Measurements from ENCODE around the gene EDIL3.
"Not testable (repeated sequence)": the region's sequence is repeated elsewhere in the genome, so short reads cannot be mapped to it uniquely, and the experiment has no call there.

Gene EDIL3

DNA sequence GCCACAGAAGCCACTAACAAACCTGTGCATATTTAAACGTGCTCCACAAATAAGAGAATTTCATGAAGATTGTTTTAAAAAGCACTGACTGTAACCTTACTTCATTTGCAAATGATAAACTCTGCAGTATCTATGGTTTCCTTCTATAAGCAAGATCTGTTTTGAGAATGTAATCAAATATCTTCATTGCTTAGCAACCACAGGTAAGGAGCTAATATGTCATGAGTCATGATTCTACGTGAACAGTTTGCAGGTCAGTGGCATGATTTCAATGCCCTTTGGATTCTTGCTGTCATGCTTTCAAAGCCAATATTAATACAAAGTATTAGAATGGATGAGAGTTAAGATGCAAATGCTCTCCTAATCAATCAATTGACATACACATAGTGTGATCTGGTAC lies 325.0 kb downstream of the EDIL3 start:
- DNase-seq (no peak), ATAC-seq (no peak)

DNA sequence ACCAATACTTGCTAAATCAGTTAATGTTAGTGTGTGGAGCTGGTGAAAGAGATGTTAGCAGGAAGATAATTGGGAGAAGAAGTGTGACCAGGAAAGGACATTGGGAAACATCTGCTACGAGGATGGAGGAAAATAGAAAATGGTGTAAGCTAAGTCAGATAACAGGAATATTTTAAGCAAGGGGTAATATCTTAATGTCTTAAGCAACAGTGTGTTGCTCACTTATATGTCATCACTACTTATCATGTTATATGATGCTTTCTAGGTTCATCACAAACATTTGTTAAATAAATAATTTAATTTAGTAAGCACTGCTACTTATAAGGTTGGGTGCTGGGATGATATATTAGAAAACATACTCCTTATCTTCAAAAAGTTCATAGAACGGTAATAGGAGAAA lies 326.1 kb downstream of the EDIL3 start:
- no peak for DNase-seq
- no peak for ATAC-seq

DNA sequence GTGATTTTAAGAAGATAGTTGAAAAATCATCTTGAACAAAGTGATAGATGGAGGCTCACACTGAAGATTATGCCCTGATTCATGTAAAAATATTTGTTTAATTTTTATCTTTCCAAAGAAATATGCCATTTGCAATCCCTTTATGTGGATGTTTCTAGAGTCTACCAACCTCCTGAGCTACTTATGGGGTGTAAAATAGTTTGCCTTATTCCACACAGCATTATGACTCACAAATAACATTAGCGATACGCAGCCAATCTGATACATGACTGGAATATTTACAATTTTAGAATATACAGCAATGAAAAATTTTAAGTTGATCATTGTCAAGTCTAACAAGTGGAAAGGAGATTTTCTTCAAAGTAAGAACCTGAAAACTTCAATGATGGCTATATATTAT lies 327.5 kb downstream of the EDIL3 start:
- ATAC-seq (no peak), DNase-seq (no peak)

DNA sequence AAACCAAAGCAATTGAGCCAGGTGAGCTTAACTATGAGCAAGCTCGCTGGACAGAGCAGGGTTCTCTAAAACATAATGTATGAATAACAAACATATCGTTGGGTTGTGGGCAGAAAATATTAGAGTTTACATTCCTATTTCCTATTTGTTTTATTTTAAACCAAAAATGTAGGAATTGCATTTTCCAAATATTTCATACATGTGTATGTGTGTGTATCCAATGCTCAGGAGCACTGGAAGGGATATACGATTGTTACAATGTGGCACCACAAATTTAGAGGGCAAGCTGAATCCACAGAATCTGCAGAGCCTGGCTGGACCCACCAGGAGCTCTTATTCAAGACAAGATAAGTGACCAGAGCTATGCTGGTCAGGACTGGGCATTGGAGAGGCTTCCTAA lies 338.7 kb downstream of the EDIL3 start:
- DNase-seq (no peak), ATAC-seq (no peak)

DNA sequence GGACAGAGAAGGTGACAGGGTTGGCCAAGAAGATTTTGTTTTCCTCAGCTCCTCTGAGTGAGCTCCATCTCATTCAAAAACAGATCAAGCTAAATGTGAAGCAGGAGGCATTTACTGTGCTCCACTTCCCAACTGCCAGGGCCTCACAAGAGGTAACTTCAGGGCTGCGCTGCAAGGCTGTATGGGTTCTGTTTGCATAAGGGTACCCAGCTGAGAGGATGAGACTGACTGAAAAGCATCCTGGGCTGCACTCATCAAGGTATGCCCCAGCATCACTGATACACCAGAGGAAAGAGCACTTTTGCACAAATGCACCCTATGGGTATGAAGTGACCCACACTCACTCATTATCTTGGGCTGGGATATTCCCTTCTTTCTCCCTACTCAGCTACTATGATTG lies 347.8 kb downstream of the EDIL3 start:
- ATAC-seq, result no peak
- no peak for DNase-seq

DNA sequence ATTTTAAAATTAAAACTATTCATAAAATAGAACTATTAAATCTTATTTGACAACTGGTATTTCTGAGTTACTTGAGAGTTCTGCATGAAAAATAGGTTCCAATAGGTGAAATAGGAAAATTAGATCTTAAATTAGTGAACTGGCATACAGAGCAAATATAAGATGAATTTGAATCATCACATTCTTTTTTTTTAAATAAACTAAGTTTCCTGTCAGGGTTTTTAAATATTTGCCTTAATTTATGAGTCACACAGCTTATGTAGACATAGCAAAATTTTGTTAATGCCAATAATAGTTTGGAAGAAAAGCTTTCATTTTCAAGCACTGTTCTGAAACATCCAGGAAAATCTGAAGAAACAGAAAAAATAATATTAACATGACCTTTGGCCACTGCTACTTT lies 352.4 kb downstream of the EDIL3 start:
- ATAC-seq (no peak), DNase-seq (no peak)

DNA sequence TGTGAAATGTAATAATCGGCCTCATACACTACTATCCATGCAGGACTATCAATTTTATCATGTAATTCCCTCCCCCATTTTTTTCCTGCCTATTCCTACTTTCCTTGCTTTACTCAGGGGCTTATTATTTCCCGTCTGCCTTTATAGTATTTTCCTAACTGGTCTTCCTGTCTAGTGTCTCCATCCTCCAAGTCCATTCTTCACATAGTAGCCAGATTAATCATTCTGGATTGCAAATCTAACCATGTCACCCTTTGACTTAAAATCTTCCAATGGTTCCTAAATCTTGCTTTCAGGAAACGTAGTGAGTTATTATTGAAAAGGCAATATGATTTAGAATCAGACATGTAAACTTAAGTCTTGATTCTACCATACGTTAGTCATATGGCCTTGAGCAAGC lies 356.6 kb downstream of the EDIL3 start:
- no peak for DNase-seq
- no peak for ATAC-seq

DNA sequence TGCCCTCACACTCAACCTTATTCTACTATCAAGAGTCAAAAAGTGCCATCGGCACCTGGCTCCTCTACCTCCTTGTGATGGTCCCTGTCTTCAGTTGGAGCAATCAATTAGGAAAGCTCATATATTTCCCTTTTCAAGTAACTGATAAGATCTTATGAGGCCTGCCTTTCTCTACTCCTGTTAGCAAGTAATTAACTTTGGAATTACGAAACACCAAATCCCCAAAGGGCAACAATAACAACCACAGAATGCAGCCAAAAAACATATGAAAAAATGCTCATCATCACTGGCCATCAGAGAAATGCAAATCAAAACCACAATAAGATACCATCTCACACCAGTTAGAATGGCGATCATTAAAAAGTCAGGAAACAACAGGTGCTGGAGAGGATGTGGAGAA lies 366.2 kb downstream of the EDIL3 start:
- not testable (repeated sequence) for ATAC-seq, DNase-seq

DNA sequence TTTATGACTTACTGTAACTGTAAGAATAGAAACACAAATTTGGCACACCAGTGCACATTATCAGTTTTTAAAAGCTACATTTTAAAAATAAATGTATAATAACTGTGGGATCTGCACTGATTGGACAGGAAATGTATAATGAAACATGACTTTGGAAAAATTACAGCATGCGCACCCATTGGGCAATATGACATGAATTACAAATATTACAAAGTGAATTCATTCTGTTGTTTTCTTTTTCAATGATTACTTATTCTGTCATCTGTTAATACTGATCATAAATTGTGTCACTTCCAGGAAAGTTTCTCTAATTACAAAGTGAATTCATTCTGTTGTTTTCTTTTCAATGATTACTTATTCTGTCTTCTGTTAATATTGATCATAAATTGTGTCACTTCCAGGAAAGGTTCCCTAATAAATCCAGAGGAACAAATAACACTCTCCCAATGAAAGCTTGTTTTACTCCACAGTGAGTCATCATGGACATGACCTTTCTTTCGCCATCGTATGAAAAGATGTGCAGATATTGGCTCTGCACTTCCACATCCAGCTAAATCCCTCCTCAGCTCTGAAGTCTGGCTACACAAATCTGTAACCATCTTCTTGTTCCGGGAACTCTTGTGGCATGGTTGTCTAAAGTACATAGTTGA lies 367.0 kb downstream of the EDIL3 start:
- ATAC-seq (no peak), DNase-seq (no peak)

DNA sequence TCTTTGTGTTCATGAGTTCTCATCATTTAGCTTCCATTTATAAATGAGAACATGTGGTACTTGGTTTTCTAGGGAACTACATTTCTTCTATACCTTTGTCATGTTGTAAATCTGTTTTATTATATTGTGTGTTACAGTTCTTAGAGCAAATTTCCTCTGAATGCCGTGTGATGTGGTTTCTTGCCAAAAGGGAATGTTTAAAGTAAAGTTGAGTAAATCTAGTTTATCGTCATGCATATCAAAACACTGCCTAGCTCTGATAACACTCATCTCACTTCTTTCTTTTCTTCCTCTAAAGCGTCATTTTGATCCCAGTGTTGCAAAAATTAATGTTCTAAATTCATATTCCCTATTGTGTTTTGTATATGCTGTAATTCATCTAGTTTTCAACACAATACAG lies 368.6 kb downstream of the EDIL3 start:
- ATAC-seq (no peak), DNase-seq (no peak)

DNA sequence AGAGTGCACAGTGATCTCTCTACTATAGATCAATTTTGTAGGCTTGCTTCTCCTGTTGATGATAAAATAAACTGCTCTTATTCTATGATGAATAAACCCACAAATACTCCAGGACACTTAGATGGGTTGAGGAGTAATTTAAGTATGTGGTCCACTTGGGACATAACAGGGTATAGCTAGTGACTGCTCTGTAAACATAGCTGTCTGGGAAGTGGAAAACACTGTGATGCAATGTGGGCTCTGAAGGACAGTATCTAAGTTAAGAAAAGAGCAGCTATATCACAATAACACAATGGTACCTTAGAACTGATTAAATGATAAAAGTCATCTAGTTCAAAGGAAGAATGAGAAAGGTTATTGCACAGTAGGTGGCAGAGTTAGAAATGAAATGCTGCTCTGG lies 369.7 kb downstream of the EDIL3 start:
- ATAC-seq (no peak), DNase-seq (no peak)

DNA sequence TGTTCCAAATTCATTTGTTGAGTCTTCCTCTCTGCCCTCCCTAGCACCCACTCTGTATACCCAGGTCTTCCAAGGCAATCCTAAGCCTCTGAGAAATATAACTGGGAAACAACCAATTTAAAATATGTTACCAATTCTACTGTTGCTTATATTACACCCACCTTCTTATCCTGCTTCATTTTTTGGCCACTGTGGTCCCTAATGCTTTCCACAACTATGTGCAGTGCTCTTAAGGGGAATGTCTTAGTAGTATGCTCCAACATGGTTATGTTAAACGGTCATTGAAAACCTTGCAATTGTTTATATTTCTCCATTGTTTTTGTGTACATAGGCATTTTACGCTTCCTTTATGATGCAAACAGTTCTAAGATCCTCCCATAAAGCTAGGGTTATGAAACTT lies 390.9 kb downstream of the EDIL3 start:
- DNase-seq (no peak), ATAC-seq (no peak)

DNA sequence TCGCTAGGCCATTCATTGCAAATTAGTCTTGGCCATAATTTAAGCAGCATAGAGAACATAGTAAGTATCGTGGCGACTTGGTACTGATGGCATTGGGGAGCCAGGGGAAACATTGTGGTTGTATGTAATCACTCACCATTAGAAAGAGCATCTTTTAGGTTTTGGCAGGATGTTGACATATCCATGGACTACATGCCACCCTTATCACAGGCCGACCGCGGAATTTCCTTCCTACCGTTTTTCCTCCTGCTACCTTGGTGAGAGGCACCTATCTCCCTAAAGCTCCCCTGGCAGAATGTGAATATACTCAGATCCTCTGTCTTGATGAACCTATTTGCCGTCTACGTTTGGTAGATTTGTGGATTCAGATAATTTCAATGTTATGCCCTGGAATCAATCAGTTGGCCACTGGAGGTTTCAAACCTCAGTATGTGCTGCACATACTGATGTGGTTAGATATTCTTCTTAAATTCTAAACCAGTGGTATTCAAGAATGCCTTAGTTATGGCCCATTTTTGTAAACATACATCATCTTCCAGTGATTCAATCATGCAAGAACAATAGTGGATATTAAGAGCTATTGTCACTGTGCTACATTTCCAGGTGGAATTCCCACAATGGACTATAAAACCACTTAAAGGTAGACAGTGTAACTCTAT lies 393.0 kb downstream of the EDIL3 start:
- ATAC-seq, result no peak
- no peak for DNase-seq

DNA sequence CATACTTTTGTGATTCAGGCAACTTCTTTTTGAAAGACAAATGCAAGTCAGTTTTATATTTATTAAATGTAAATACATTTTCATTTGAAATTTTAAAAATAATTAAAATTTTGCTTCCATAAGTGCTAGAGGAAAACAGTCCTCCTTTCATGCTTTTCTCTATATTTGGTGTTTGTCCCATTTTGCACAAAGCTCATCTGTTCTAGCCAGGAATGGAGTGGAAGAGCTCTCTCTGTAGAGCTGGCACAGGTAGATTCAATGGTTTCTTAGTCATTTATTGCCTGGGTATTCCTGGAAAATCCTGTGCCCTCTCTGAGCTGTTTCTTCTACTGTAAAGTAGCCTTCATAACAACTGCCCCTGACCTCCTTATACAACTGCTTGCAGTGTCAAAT lies 396.4 kb downstream of the EDIL3 start:
- DNase-seq (no peak), ATAC-seq (no peak)

DNA sequence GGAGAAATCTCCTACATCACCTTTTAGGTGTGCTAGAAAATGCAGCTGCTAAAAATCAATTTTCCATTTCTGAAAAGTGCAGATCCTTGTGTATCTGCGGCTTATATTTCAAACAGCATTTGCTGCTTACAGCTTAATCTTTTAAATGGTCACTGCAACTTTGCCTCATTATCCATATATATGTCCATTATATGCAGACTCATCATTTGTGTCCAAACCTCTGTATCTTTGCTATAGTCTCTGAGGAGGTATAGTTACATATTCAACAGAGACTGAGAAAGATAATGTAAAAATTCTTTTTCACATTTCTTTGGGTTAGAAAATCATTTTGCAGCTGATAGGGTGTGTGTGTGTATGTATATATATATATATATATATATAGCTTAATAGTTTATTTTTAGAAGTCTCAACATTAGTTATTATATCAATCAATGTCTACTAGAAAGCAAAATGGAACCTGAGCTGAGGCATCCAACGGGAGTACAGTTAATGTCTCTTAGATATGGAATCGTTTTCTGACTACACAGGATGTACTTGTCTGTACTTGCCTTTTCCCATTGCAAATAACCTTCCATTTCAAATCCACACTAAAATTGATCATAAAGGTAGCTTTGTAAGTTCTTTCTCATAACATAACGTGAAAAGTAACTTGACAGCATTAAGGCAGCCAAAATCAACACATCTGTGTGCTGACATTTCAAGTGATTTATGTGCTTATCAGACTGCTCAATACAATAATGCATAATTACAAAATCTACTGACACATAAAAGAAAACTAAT lies 397.0 kb downstream of the EDIL3 start:
- DNase-seq (no peak), ATAC-seq (no peak)

DNA sequence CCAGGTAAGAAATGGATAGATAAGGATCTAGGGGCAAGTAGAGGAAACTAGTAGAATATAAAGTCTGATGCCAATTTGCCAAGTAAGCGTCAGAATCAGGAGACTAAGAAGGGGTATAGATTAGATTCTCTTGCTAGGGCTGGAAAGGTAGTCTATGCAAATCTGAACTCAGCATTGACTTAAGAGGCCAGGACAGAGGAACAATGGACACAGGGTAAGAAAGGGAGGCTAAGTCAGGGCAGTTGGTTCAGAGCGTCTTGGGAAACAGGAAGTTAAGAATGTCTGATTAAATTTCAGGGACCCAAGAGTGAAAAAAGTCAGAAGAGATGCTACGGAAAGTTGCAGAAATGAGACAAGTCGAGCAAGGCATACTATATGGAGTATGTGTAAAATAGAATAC lies 400.8 kb downstream of the EDIL3 start:
- ATAC-seq, result no peak

DNA sequence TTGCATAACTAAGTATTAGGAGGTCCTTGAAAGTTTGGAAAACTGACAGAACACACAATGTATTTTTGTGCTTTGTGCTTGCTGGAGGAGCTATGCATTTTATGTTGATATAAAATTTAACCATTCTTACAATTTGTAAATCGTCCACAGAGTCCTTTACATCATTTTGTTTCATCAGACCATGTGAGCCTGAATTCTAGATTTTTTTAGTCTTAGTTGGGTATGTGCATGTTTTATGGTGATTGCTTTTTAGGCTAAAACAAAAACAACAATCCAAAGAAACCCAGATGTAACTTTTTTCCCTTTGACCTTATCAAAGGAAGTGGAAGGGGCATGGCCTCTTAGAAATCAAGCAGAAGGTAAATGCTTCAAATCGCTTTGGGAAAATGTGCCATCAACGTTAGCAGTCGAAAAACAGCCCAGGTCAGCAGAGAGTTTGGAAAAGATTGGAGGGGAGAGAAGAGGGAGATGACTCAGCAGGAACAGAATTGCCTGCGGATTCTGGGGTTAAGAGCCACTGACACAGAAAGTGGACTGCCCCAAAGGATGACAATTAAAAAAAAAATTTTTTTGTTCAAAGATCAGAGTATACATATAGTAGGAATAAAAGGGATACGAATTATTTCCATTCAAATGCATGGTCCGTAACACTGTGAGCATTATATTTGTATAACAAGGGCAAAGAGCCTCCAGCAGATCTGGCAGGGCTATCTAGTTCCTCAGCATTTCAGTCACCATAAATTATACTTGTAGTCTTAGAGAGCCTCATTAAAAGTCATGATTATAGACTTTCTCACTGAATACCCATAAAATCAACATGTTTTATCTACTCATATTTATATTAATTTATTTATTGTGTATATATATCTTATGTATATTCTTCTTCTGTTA lies 410.5 kb downstream of the EDIL3 start:
- ATAC-seq (no peak), DNase-seq (no peak)

More for the DNA sequence above, 400.8 kb downstream of the EDIL3 start:
- no peak for DNase-seq

DNA sequence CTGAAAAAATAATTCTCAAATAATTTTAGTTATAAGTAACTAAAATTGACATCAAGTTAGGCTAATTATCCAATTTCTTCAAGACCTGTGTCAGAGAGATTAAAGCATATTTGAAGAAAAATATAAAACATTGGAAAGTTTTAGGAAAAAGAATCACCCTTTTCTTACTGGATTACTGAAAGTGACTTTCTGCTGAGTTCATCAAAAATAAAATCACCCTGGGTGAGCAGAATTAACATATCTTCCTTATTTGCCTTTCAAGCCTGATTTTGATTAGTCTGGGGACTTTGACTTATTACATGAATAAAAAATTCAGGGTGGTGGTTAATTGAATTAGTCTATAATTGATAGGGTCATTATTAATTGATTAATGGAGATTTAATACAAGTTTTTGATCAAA lies 411.8 kb downstream of the EDIL3 start:
- ATAC-seq, result no peak
- no peak for DNase-seq

DNA sequence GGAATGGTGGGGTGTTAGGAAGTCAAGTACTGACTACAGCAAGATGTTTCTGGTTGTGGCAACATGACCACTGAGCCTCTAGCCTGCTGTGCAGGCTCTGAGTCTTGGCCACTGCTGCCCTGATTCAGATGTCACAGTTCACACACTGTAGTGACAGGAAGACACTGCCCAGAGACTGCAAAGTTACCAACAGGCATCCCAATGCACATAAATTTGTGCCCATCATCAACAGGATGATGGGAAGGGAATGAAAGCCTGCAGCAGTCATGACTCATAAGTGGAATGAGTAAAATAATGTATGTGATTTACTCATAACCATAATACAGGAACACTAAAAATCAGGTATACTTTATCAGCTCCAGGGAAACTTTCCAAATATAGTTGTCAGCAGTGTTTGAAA lies 412.4 kb downstream of the EDIL3 start:
- DNase-seq (no peak), ATAC-seq (no peak)

DNA sequence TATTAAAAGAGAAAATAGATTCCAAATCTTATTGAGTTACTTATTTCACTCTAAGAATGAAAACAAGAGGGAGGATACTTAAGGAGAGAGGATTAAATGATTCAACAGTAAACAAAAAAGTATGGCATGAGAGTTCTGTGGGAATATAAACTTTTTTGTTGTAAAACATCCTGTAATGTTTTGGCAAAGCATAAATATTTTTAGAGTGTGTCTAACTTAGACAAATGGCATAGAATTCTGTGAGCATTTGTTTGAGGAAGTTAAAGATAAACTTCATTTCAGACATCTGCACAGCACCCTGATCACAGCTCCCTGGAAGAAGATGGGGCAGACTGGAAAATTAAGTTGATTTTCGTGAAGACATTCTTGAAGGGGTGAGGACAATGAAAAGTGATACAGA lies 417.3 kb downstream of the EDIL3 start:
- no peak for DNase-seq
- no peak for ATAC-seq

DNA sequence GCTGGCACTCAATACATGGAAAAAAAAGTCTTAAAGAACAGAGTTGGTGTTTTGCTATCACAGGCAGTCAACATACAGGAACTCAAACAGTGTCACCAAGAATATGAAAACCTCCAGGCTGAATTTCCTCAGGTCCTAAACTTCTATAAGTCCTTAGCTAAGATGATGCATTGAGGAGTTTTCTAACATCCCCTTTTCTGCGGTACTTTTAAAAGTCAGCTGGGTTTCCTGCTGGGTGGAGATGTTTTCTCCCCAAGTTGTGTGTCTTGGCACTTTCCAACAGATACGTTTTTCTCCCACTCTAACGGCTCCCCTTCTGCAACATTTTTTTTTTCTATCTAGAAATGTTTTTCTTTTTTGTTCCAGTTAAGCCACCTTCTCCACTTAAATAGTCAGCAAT lies 419.2 kb downstream of the EDIL3 start:
- no peak for ATAC-seq
- no peak for DNase-seq

DNA sequence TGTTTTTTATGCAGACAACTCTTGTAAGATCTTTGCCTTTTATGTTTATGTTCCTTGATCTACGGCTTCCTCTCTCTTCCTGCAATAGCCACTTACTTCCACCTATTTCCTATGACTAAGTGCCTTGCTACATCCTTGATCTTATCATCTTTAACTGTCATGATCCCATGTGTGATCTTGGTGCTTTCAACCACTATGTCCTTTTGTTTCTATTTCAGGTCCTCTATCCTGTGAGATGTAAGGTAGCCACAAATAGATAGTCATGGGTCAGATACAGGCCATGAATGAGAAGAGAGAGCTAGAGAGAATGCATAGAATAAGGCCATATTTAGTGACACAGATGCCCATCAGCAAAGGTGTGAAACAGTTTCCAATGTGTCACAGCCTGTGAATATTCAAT lies 420.4 kb downstream of the EDIL3 start:
- ATAC-seq, result no peak
- DNase-seq, result no peak

DNA sequence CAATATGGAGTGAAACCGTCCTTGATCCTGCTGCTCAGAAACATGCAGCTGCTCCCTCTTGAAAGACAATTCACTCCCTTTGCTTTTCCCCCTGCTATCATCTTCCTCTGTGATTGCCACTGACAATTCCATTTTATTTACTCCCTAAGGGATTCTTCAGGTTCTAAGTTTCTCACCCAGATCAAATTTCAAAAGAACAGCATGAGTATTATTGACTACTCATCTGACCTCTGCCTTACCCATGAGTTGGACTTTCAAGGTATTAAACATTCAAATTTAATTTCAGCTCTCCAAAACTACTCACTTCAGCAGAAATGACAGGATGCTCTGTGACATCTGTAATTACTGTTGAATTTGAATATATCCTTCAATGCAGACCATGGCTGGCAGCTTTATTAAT lies 427.5 kb downstream of the EDIL3 start:
- no peak for DNase-seq
- no peak for ATAC-seq
